ENCODE data around the gene PRMT1.

PRMT1 gene

DNA sequence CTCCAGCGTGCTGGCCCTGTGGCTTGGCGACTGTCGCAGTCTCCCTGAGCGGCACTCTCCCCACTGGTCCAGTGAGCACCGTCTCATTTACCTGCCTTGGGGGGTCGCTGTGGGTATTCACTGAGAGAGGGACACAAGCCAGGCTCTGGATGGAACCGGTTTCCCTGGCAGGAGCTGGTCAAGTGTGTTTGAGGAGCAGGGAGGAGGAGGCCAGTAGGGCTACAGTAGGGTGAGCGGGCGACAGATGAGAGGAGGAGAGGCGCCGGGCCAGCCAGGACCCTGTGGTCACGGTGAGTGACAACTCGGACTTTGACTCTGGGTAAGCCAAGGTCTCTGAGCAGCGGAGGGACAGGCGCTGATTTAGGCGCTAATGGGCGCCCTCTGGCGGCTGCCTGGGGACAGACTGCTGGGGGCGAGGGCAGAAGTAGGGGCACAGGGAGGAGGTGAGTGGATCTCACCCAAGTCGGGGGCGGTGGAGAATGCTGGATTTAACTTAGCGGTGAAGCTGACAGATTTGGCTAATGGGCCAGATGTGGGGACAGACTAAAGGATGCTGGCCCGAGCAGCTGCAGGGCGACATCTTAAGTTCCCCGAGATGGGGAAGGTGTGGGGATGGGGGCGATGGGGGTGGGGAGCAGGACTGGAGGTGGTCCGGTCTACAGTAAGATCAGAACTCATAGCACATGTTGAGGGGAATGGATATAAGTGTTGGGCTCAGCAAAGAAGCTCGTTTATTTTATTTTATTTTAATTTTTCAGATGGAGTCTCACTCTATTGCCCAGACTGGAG, 4.7 kb upstream of the PRMT1 start:
- peak overlapping the region; percentile 16 to 62 (median 40) for H3K4me3 Mint-ChIP-seq
- H3K4me1 Mint-ChIP-seq, result peaks cover 16% of the 10 kb centered on the region
- H3K36me3 Mint-ChIP-seq (ENCODE audit: low read depth), result peaks cover 5% of the 10 kb centered on the region
- no peaks in the 10 kb centered on the region for H3K9me3 Mint-ChIP-seq
- no peaks in the 10 kb centered on the region for H3K27me3 Mint-ChIP-seq (ENCODE audit: low read depth)
- TF ChIP-seq, protein P1, sequence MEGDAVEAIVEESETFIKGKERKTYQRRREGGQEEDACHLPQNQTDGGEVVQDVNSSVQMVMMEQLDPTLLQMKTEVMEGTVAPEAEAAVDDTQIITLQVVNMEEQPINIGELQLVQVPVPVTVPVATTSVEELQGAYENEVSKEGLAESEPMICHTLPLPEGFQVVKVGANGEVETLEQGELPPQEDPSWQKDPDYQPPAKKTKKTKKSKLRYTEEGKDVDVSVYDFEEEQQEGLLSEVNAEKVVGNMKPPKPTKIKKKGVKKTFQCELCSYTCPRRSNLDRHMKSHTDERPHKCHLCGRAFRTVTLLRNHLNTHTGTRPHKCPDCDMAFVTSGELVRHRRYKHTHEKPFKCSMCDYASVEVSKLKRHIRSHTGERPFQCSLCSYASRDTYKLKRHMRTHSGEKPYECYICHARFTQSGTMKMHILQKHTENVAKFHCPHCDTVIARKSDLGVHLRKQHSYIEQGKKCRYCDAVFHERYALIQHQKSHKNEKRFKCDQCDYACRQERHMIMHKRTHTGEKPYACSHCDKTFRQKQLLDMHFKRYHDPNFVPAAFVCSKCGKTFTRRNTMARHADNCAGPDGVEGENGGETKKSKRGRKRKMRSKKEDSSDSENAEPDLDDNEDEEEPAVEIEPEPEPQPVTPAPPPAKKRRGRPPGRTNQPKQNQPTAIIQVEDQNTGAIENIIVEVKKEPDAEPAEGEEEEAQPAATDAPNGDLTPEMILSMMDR (IDR thresholded peaks at IDR 0.05; ENCODE audit: unreplicated experiment in 3 of 3), result peak; percentile 81 to 86 (median 82)
- peak overlapping the region; percentile 61 to 94 (median 61) for H3K27ac Mint-ChIP-seq

DNA sequence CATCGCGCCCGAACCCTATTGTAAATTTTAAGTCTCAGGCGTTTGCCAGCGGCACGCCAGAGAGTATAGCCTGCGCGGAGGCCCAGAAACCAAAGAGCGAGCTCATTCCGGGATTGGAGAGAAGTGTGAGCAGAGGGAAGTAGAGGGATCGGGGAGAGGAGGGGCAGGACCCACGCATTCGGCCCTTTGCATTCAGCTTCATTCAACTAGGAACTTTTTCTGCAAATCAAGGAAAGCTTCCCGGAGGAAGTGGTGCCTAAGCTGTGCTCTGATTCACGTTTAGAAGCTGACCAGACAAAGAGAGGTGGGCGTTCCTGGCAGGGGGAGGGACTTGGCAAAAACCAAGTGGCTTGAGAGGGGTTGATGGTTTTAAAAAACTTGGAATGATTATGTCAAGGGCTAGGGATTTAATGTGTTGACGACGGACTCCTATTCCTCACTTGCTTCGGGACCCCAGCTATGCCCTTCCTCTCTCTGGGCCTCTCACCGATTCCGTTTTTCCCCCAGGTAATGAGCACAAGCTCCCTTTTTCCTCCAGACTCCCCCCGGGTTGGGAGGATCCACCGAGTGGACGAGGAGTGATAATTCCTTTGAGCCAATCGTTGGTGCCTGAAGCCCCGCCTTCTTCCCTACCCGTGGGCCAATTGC, 811 bp upstream of the PRMT1 start:
- Mint-ChIP-seq H3K4me1 (peaks cover 32% of the 10 kb centered on the region), H3K9me3 (no peaks in the 10 kb centered on the region), H3K27me3 (ENCODE audit: low read depth) (no peaks in the 10 kb centered on the region), H3K4me3 (peak overlapping the region; percentile 84 to 90 (median 88)), H3K27ac (peak overlapping the region; percentile 99 to 100 (median 100)), H3K36me3 (ENCODE audit: low read depth) (peaks cover 5% of the 10 kb centered on the region)
- TF ChIP-seq, protein P1 (IDR thresholded peaks at IDR 0.05; ENCODE audit: unreplicated experiment in 3 of 3), result no peak

DNA sequence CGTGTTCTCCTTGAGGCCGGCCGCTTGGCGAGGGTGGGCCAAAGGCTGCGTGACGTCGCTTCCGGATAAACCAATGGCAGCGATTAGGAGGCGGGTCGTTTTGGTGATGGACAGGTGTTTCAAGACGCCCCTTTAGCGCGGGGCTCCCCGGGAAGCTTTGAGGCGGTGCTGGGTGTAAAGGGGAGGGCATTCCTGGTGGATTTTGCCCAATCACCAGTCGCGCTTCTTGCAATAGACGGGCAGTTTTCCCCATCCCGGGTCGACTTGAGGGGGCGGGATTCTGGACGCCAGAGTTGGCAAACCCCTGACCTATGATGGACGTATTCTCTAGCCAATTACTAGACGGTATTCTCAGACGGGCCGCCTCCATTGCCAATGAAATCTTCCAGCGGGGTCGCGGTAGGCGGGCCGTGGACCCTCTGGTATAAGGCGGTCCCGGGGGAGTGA, 264 bp upstream of the PRMT1 start:
- Mint-ChIP-seq H3K36me3 (ENCODE audit: low read depth) (peaks cover 5% of the 10 kb centered on the region), H3K4me3 (peak overlapping the region; percentile 84 to 90 (median 88)), H3K4me1 (peaks cover 30% of the 10 kb centered on the region), H3K27ac (peak overlapping the region; percentile 99 to 100 (median 100)), H3K9me3 (no peaks in the 10 kb centered on the region), H3K27me3 (ENCODE audit: low read depth) (no peaks in the 10 kb centered on the region)
- TF ChIP-seq, protein P1 (IDR thresholded peaks at IDR 0.05; ENCODE audit: unreplicated experiment in 3 of 3), result no peak

DNA sequence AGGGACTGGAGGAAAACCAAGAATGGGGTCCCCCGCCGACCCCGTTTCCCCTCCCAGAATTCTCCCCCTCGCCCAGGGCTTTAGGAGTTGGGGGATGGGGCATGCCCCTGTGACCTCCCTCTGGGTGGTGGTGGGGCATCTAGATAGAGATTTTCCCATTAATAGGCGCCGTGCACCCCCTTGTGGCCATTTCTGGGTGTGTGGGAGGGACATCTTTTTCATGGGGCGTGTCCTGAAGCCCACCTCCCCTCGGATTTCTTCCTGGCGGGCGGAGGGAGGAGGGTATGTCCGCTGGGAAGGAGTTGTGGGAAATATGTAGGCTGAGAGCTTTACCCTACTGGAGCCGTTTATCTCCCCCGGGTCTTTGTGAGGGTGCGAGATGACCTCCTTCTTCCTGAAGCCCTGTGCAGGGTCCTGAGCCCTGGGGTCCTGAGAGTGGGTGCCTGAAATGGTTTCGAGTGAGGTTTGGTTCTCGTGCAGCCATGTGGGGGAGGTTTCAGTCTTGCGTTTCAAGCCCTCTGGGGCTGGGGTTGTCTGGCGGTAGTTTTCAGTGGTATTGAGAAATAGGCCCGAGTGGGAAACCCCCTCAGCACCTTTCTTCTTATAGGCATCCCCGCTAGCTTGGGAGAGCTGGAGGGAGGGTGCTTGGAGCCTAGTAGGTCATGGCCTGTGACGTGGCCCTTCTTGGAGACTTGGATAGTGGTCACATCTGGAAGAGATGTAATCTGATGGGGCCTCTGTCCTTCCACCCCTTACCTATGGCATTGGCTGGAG, 1.0 kb downstream of the PRMT1 start:
- H3K27me3 Mint-ChIP-seq (ENCODE audit: low read depth), result no peaks in the 10 kb centered on the region
- H3K4me1 Mint-ChIP-seq, result peaks cover 23% of the 10 kb centered on the region
- H3K27ac Mint-ChIP-seq, result peak overlapping the region; percentile 94 to 100 (median 99)
- no peaks in the 10 kb centered on the region for H3K9me3 Mint-ChIP-seq
- peaks cover 16% of the 10 kb centered on the region for H3K36me3 Mint-ChIP-seq (ENCODE audit: low read depth)
- TF ChIP-seq, protein P1 (IDR thresholded peaks at IDR 0.05; ENCODE audit: unreplicated experiment in 3 of 3), result peak; percentile 71
- H3K4me3 Mint-ChIP-seq, result peak overlapping the region; percentile 92 to 96 (median 92)

DNA sequence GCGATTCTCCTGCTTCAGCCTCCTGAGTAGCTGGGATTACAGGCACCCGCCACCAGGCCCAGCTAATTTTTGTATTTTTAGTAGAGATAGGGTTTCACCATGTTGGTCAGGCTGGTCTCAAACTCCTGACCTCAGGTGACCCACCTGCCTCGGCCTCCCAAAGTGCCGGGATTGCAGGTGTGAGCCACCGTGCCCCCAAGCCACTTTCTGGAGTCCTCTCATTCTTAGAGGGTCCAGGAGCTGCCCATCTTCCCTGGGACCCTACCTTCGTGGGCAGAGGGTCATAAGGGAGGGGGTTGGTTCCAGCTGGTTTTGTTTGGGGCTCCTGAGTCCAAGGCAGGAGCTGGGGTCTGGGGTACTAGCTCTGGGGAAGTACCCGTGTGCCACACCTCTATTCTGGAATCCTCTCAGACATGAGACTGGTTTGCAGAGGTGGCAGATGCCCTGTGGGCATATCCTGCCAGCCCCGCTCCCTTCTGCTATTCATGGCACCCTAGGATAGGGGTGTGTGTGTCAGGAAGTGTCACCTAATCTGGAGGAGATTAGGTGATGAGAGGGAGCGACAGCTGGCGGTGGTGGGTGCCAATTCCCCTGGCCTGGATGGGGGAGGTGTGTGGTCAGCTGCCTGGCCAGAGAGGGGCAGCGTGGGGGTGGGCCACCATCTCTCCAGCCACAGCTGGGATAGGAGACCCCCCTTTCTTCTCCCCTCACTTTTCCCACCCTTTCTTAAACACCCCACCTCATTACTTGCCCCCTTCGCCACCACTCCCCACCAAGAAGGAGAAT, 2.1 kb downstream of the PRMT1 start:
- Mint-ChIP-seq H3K4me3 (peak overlapping the region; percentile 92 to 96 (median 92)), H3K9me3 (no peaks in the 10 kb centered on the region), H3K4me1 (peaks cover 23% of the 10 kb centered on the region), H3K27ac (peak overlapping the region; percentile 81 to 100 (median 83)), H3K36me3 (ENCODE audit: low read depth) (peaks cover 27% of the 10 kb centered on the region), H3K27me3 (ENCODE audit: low read depth) (no peaks in the 10 kb centered on the region)
- TF ChIP-seq, protein P1 (IDR thresholded peaks at IDR 0.05; ENCODE audit: unreplicated experiment in 3 of 3), result no peak
